Mesendoderm (in vitro differentiated cells): ENCODE data around the gene TGFBRAP1. TPM values are rescaled to one million over a fixed set of nuclear protein-coding genes. Genes with fewer than 3 reads are reported as not detected.

ENCODE experiments used
- DNase-seq: peaks from one replicate; pipeline ENCODE4 v3.0.0; 2013
- H2AK5ac ChIP-seq: 2 replicates; pipeline ENCODE4 v1.6.1; 2013; ENCODE audit warnings: low read length, inconsistent platforms
- H2BK120ac ChIP-seq: 2 replicates; pipeline ENCODE4 v1.6.1; 2013; ENCODE audit warnings: low read depth, mild to moderate bottlenecking, low read length, moderate library complexity, mixed read lengths
- H2BK15ac ChIP-seq: replicated peaks from 2 replicates; pipeline ENCODE4 v1.6.1; 2013; ENCODE audit warnings: low read depth, mild to moderate bottlenecking, moderate library complexity
- H2BK5ac ChIP-seq: 2 replicates; pipeline ENCODE4 v1.6.1; 2013; ENCODE audit warnings: low read length, inconsistent platforms
- H3K18ac ChIP-seq: 2 replicates; pipeline ENCODE4 v1.6.1; 2013; ENCODE audit warnings: mild to moderate bottlenecking, low read length, mixed read lengths
- H3K23ac ChIP-seq: one replicate; pipeline ENCODE4 v1.6.1; 2013; ENCODE audit warnings: low read length
- H3K27ac ChIP-seq: 2 replicates; pipeline ENCODE4 v1.5.1; 2013; ENCODE audit warnings: low read depth, mild to moderate bottlenecking, inconsistent platforms, low read length, moderate library complexity
- H3K27me3 ChIP-seq: 2 replicates; pipeline ENCODE4 v1.6.1; 2013; ENCODE audit warnings: low read length, control low read depth, mild to moderate bottlenecking, inconsistent platforms; ENCODE audit not compliant: insufficient read depth, poor library complexity
- H3K36me3 ChIP-seq: 2 replicates; pipeline ENCODE4 v1.6.1; 2013; ENCODE audit warnings: low read length, inconsistent platforms; ENCODE audit not compliant: control insufficient read depth, insufficient read depth
- H3K4ac ChIP-seq: one replicate; pipeline ENCODE4 v1.6.1; 2013; ENCODE audit warnings: low read depth, mild to moderate bottlenecking, low read length, moderate library complexity
- H3K4me1 ChIP-seq: 2 replicates; pipeline ENCODE4 v1.6.1; 2013; ENCODE audit warnings: low read depth, low read length, inconsistent platforms; ENCODE audit not compliant: control insufficient read depth
- H3K4me2 ChIP-seq: 2 replicates; pipeline ENCODE4 v1.6.1; 2013; ENCODE audit warnings: low read length
- H3K4me3 ChIP-seq: 2 replicates; pipeline ENCODE4 v1.5.1; 2013; ENCODE audit warnings: mild to moderate bottlenecking, low read length
- H3K56ac ChIP-seq: one replicate; pipeline ENCODE4 v1.6.1; 2013; ENCODE audit warnings: low read length
- H3K79me1 ChIP-seq: 2 replicates; pipeline ENCODE4 v1.6.1; 2013; ENCODE audit warnings: low read length, inconsistent platforms
- H3K79me2 ChIP-seq: 2 replicates; pipeline ENCODE4 v1.6.1; 2013; ENCODE audit warnings: mild to moderate bottlenecking, low read length; ENCODE audit not compliant: control insufficient read depth, insufficient read depth
- H3K9ac ChIP-seq: 2 replicates; pipeline ENCODE4 v1.6.1; 2013; ENCODE audit warnings: low read length, inconsistent platforms
- H4K5ac ChIP-seq: one replicate; pipeline ENCODE4 v1.6.1; 2013; ENCODE audit warnings: low read length
- H4K8ac ChIP-seq: one replicate; pipeline ENCODE4 v1.6.1; 2013; ENCODE audit warnings: low read depth, mild to moderate bottlenecking, control low read depth, low read length, moderate library complexity
- WGBS: extraction: QIAGEN DNeasy Blood & Tissue Kit; methylation state at CpG from one replicate; pipeline ENCODE4 v1.1.7; 2013; ENCODE audit warnings: low lambda C conversion rate, missing lambda C conversion rate; ENCODE audit not compliant: insufficient coverage; ENCODE audit errors: extremely low coverage; 5-methylcytosine and 5-hydroxymethylcytosine counted together
- polyA plus RNA-seq, 2 experiments: library from polyadenylated mRNA; stranded (reverse); fragments of 200-250 nt; gene quantifications; one replicate each; pipeline ENCODE4 v1.2.3, GENCODE V29; 2013

TGFBRAP1 gene, protein sequence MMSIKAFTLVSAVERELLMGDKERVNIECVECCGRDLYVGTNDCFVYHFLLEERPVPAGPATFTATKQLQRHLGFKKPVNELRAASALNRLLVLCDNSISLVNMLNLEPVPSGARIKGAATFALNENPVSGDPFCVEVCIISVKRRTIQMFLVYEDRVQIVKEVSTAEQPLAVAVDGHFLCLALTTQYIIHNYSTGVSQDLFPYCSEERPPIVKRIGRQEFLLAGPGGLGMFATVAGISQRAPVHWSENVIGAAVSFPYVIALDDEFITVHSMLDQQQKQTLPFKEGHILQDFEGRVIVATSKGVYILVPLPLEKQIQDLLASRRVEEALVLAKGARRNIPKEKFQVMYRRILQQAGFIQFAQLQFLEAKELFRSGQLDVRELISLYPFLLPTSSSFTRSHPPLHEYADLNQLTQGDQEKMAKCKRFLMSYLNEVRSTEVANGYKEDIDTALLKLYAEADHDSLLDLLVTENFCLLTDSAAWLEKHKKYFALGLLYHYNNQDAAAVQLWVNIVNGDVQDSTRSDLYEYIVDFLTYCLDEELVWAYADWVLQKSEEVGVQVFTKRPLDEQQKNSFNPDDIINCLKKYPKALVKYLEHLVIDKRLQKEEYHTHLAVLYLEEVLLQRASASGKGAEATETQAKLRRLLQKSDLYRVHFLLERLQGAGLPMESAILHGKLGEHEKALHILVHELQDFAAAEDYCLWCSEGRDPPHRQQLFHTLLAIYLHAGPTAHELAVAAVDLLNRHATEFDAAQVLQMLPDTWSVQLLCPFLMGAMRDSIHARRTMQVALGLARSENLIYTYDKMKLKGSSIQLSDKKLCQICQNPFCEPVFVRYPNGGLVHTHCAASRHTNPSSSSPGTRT
- polyA plus RNA-seq (2013, experiment 1 of 2), result 11.9 TPM
- 12.3 TPM for polyA plus RNA-seq (2013, experiment 2 of 2)

DNA sequence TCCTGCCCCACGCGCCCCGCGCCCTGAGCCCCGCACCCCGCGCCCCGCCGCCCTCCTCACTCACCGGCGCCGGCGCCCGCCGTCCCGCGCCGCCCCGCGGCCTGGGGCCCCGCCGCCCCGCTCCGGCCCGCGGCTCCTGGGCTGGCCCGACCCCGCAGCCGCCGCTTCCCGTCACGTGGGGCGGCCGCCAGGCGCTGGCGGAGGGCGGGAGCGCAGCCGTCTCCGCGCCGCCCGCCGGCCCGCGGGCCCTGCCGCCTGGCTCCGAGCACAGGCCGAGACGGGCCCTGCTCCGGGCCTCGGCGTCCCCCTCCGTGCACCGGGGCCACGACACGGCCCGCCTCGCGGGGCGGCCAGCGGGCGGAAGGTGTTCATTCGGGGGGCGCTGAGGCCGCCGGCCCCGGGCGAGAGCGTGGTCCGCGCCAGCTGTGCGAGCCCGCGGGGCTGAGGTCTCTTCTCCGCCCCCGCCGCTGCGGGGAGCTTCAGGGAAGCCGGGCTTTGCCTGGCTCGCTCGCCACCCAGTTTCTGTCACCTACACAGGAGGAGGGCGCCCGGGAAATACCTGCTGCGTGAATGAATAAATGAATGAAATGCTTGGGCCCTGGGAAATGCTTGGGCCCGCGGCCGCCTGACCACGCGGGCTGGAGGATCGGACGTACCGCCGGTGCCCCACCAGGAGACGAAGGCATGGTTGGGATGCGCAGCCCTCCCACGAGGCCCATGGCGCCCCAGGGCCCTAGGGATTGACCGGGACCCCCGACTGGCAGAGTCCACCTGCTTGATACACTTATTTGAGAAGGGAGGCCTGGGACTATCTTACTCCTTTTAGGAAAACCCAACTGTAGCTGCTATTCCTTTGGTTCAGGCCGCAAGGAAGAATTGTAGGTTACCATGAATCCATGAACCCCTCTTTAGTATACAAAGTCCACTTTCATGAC lies at the start of gene TGFBRAP1:
TGFBRAP1 (minus strand) TSS at position 175 of the 935 bp plus-strand sequence. CDS start 21,434 bp downstream, outside the sequence.
- DNase-seq, result peak; percentile 65
- H3K79me1 ChIP-seq, result peaks cover 10% of the 10 kb centered on the region
- peak within 1 kb of the TSS; percentile 60 for H4K5ac ChIP-seq
- H2BK15ac ChIP-seq, result peak within 1 kb of the TSS; percentile 61
- H3K79me2 ChIP-seq, result peaks cover 11% of the 10 kb centered on the region
- H2BK120ac ChIP-seq, result peak within 1 kb of the TSS; percentile 51
- peaks cover 4% of the 10 kb centered on the region for H3K4me1 ChIP-seq
- no peak within 1 kb of the TSS for H2AK5ac ChIP-seq
- H2BK5ac ChIP-seq, result no peak within 1 kb of the TSS
- H3K4me3 ChIP-seq, result peak within 1 kb of the TSS; percentile 62
- H4K8ac ChIP-seq, result peak within 1 kb of the TSS; percentile 97
- H3K18ac ChIP-seq, result peak within 1 kb of the TSS; percentile 97
- H3K36me3 ChIP-seq, result no peaks in the 10 kb centered on the region
- H3K27ac ChIP-seq, result no peak within 1 kb of the TSS
- peak within 1 kb of the TSS; percentile 76 for H3K23ac ChIP-seq
- peak within 1 kb of the TSS; percentile 93 for H3K56ac ChIP-seq
- H3K4me2 ChIP-seq, result peak within 1 kb of the TSS; percentile 95
- H3K27me3 ChIP-seq, result no peaks in the 10 kb centered on the region
- peak within 1 kb of the TSS; percentile 93 for H3K4ac ChIP-seq
- peak within 1 kb of the TSS; percentile 83 for H3K9ac ChIP-seq
- no CpG with 5 or more reads among the region's 101 CpGs for WGBS

- Histone ChIP-seq H3K56ac (no peak overlapping the region), H3K79me2 (no peaks in the 10 kb centered on the region), H3K79me1 (no peaks in the 10 kb centered on the region), H2BK120ac (no peak overlapping the region), H3K27me3 (no peaks in the 10 kb centered on the region), H3K18ac (no peak overlapping the region), H3K4ac (no peak overlapping the region), H3K27ac (no peak overlapping the region), H2BK15ac (no peak overlapping the region), H4K8ac (no peak overlapping the region), H3K23ac (no peak overlapping the region), H3K9ac (no peak overlapping the region), H3K4me1 (no peaks in the 10 kb centered on the region), H2BK5ac (no peak overlapping the region), H2AK5ac (no peak overlapping the region), H3K4me2 (no peak overlapping the region), H4K5ac (no peak overlapping the region), H3K4me3 (no peak overlapping the region), H3K36me3 (no peaks in the 10 kb centered on the region)
- no peak for DNase-seq
- WGBS, result no CpG with 5 or more reads among the region's 4 CpGs
These were observed 49.4 kb upstream of the TGFBRAP1 start for GRCh38 chr2:105378921-105379383.

- H2BK5ac ChIP-seq, result no peak overlapping the region
- no peak overlapping the region for H3K4me3 ChIP-seq
- H3K79me2 ChIP-seq, result no peaks in the 10 kb centered on the region
- no peak overlapping the region for H4K5ac ChIP-seq
- no peak overlapping the region for H3K56ac ChIP-seq
- no peak overlapping the region for H4K8ac ChIP-seq
- H2BK15ac ChIP-seq, result no peak overlapping the region
- H3K4ac ChIP-seq, result no peak overlapping the region
- no peaks in the 10 kb centered on the region for H3K36me3 ChIP-seq
- no peaks in the 10 kb centered on the region for H3K4me1 ChIP-seq
- H3K27ac ChIP-seq, result no peak overlapping the region
- no peaks in the 10 kb centered on the region for H3K79me1 ChIP-seq
- peak; percentile 27 for DNase-seq
- WGBS, result no CpG with 5 or more reads among the region's 12 CpGs
- H2BK120ac ChIP-seq, result no peak overlapping the region
- no peak overlapping the region for H3K18ac ChIP-seq
- no peaks in the 10 kb centered on the region for H3K27me3 ChIP-seq
- no peak overlapping the region for H3K9ac ChIP-seq
- H3K23ac ChIP-seq, result no peak overlapping the region
- no peak overlapping the region for H3K4me2 ChIP-seq
- no peak overlapping the region for H2AK5ac ChIP-seq
These were observed 48.8 kb upstream of the TGFBRAP1 start for GRCh38 chr2:105378276-105378840.

- WGBS, result no CpG with 5 or more reads among the region's 3 CpGs
- H2BK15ac ChIP-seq, result no peak overlapping the region
- H3K23ac ChIP-seq, result no peak overlapping the region
- H4K5ac ChIP-seq, result no peak overlapping the region
- H3K4me3 ChIP-seq, result no peak overlapping the region
- H3K4me1 ChIP-seq, result no peaks in the 10 kb centered on the region
- H4K8ac ChIP-seq, result no peak overlapping the region
- no peak overlapping the region for H3K27ac ChIP-seq
- DNase-seq, result no peak
- H3K18ac ChIP-seq, result no peak overlapping the region
- no peak overlapping the region for H3K4ac ChIP-seq
- H3K36me3 ChIP-seq, result no peaks in the 10 kb centered on the region
- no peak overlapping the region for H3K4me2 ChIP-seq
- no peak overlapping the region for H2BK120ac ChIP-seq
- no peaks in the 10 kb centered on the region for H3K27me3 ChIP-seq
- H2BK5ac ChIP-seq, result no peak overlapping the region
- no peaks in the 10 kb centered on the region for H3K79me1 ChIP-seq
- H2AK5ac ChIP-seq, result no peak overlapping the region
- H3K9ac ChIP-seq, result no peak overlapping the region
- no peaks in the 10 kb centered on the region for H3K79me2 ChIP-seq
- no peak overlapping the region for H3K56ac ChIP-seq
These were observed 48.3 kb upstream of the TGFBRAP1 start for GRCh38 chr2:105377871-105378270.

GRCh38 chr2:105376789-105377240 lies 47.3 kb upstream of the TGFBRAP1 start:
- Histone ChIP-seq H3K4me3 (no peak overlapping the region), H3K36me3 (no peaks in the 10 kb centered on the region), H3K9ac (no peak overlapping the region), H3K4me2 (no peak overlapping the region), H3K27ac (no peak overlapping the region), H2BK5ac (no peak overlapping the region), H3K27me3 (no peaks in the 10 kb centered on the region), H4K5ac (no peak overlapping the region), H3K4ac (no peak overlapping the region), H3K4me1 (no peaks in the 10 kb centered on the region), H3K23ac (no peak overlapping the region), H2AK5ac (no peak overlapping the region), H4K8ac (no peak overlapping the region), H3K18ac (no peak overlapping the region), H3K79me2 (no peaks in the 10 kb centered on the region), H2BK15ac (no peak overlapping the region), H3K79me1 (no peaks in the 10 kb centered on the region), H2BK120ac (no peak overlapping the region), H3K56ac (no peak overlapping the region)
- WGBS, result no CpG with 5 or more reads among the region's 5 CpGs
- DNase-seq, result peak; percentile 59
